ENCODE results near the gene CMTM6.
"Not testable (repeated sequence)": the region's sequence is repeated elsewhere in the genome, so short reads cannot be mapped to it uniquely, and the experiment has no call there.

CMTM6 gene

DNA sequence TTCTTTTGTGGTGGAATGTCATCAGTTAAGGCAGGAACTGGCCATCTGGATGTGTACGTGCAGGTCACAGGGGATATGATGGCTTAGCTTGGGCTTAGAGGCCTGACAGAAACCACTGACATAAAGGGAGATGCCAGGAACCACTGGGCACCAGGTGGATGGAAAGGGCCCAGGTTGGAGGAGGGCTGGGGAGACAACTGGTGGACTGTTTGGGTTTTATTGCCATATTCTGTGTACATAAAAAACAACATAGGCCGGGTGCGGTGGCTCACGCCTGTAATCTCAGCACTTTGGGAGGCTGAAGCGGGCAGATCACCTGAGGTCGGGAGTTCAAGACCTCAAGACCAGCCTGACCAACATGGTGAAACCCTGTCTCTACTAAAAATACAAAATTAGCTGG, 35.8 kb downstream of the CMTM6 start:
- DNase-seq (ENCODE audit: low spot score): not testable (repeated sequence)

DNA sequence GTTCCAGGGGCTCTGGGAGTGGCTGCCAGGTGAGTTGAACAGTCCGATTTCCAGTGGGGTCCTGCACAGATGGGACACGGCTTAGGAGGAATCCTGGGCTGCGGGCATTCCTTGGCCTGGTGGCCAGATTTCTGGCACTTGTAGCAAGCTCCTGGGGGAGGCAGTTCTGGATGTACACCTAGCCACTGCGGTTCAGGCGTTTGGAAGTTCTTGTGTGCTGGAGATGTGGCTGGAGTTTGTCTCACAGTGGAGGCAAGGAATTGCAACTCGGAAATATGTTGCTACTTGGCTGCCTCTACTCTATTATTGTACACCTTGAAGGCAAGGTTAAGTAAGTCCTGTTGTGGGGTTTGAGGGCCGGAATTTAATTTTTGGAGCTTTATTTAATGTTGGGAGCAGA, 37.9 kb downstream of the CMTM6 start:
- not testable (repeated sequence) for DNase-seq (ENCODE audit: low spot score)

DNA sequence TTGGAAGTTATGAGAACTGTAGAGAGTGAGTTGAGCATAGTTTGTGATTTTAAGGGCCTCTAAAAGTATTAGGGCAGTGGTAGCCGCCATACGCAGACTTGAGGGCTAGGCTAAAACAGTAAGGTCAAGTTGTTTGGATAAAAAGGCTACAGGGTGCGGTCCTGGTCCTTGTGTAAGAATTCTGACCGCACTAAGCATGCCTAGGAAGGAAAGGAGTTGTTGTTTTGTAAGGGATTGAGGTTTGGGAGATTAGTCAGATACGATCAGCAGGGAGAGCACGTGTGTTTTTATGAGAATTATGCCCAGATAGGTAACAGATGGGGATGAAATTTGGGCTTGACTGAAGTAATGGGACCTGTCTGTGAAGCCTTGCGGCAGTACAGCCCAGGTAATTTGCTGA, 39.2 kb downstream of the CMTM6 start:
- not testable (repeated sequence) for DNase-seq (ENCODE audit: low spot score)

DNA sequence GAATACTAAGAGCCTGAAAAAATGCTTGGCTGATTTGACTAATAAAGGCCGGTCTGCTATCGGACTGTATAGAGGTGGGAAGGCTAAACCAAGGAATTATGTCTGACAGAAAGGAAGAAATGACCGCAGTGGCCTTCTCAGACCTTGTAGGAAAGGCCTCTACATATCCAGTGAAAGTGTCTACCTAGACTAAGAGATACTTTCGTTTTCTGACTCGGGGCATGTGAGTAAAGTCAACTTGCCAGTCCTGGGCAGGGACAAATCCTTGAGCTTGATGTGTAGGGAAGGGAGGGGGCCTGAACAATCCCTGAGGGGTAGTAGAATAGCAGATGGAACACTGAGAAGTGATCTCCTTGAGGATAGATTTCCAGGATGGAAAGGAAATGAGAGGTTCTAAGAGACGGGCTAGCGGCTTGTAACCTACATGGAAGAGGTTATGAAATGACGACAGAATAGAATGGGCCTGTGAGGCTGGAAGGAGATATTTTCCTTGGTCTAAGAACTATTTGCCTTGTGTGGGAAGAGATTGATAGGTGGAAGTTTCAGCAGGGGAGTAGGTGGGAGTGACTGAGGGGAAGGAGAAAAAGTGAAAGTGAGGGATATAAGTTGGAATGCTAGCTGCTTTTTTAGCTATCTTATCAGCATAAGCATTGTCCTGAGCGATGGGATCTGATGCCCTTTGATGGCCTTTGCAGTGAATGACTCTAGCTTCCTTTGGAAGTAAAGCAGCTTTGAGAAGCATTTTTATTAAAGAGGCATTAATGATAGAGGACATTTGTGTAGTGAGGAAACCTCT, 40.3 kb downstream of the CMTM6 start:
- peak; percentile 11 for DNase-seq (ENCODE audit: low spot score)

DNA sequence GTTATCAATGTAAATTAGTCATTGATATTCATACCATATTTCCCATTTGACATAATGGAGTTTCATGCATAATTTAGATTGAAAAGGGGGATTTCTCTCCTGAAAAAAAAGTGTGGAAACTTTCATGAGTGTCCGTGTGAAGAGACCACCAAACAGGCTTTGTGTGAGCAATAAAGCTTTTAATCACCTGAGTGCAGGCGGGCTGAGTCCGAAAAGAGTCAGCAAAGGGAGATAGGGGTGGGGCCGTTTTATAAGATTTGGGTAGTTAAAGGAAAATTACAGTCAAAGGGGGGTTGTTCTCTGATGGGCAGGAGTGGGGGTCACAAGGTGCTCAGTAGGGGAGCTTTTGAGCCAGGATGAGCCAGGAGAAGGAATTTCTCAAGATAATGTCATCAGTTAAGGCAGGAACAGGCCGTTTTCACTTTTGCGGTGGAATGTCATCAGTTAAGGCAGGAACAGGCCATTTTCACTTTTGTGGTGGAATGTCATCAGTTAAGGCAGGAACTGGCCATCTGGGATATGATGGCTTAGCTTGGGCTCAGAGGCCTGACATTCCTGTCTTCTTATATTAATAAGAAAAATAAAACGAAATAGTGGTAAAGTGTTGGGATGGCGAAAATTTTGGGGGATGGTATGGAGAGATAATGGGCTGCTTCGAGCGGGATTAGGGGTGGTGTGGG, 41.7 kb downstream of the CMTM6 start:
- DNase-seq (ENCODE audit: low spot score): not testable (repeated sequence)

DNA sequence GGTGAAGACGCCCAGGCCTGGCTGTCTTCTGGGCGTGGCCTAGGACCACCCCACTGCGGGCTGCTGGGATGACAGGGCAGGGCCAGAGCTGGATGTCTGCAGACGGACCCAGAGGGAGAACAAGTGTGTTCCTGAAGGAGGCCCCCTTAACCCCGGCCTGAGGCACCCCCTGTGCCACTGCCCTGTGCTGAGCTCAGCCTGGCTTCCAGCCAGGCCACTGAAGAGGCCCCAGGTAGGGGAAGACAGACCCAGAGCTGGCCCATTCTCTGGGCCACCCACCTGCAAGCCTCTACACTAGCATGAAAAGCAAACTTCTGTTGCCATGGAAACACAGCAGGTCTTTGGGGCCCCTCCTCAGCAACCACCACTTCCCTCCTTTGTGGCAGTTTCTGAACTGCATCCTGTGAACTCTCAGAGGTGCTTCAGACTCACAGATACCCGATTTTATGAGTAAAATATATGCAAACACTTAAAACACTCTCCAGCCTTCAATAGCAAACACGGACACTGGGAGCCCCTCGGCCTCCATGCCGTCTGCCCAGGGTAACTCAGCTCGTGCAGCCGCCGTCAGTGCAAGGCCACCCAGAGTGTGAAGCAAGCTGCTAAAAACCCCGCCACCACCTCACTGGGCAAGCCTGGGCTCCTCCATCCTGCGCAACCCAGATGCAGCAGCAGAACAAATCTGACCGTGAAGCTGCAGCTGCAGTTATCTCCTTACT, 42.5 kb downstream of the CMTM6 start:
- DNase-seq (ENCODE audit: low spot score): no peak

DNA sequence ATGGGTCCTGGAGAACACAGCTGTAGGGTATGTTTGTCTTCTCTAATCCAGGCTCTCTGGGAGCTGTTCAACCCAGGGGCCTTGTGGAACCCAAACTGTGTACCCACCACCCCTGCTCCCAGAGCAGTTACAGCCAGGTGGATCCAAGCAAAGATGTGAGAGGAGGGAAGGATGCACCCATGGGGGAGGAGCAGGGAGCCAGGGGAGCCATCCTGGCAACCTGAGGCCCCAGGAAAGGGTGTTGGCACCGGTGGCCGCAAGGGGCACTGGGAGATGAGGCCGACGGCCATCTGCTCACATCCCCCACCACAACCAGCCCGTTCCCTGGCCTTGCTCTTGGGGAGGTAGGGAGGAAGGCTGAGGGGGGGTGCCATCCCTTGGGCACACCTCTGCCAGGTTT, 43.2 kb downstream of the CMTM6 start:
- DNase-seq (ENCODE audit: low spot score): no peak

DNA sequence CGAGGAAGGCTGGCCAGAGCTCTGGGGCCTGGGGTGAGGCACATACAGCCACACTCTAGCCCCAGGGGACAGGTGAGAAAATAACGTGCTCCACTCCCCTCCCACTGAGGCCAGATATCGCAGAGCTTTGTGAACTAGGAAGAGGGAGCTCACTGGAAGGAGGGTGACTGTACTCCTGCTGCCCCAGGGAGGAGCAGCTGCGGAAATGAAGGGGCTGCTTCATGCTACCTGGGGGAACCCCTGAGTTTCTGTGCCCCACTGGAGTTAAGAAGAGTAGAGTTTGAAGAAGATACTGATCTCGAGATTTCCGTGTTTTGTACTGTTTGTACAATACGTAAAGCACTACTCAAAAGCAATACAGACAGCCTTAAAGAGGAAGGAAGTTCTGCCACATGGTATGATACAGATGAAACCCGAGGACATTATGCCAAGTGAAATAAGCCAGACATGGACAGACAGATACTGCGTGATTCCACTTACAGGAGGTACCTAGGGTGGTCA, 44.6 kb downstream of the CMTM6 start:
- no peak for DNase-seq (ENCODE audit: low spot score)

DNA sequence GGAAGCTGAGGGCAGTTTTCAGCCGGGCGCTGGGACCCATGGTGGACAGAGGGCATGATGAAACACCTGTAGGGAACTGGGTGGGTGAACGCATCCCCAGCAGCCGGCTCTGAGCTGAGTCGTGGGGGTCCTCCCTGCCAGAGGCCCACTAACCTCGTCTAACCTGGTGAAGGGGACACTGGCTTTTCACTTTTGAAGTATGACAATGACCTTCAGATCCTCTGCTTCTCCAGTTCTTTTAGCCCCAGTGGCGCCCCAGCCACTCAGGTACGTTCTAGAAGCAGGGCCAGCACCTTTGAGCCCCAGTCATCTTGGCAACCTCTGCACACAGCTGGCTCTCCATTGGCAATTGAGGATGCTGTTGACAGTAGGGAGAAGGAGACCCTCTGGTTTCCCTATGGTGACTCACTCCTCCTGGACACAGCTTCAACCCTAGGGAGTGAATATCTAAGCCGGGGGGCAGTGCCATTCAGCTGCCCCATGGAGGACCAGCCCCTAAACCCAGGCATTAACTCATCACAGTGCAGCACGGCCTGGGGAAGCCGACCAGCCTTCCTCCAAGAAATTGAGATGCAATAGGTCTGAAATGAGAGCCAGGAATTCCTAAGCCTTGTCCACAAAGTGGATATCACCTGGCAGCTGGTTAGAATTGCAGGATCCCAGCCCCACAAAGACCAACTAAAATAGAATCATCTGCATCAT, 46.1 kb downstream of the CMTM6 start:
- DNase-seq (ENCODE audit: low spot score): no peak

DNA sequence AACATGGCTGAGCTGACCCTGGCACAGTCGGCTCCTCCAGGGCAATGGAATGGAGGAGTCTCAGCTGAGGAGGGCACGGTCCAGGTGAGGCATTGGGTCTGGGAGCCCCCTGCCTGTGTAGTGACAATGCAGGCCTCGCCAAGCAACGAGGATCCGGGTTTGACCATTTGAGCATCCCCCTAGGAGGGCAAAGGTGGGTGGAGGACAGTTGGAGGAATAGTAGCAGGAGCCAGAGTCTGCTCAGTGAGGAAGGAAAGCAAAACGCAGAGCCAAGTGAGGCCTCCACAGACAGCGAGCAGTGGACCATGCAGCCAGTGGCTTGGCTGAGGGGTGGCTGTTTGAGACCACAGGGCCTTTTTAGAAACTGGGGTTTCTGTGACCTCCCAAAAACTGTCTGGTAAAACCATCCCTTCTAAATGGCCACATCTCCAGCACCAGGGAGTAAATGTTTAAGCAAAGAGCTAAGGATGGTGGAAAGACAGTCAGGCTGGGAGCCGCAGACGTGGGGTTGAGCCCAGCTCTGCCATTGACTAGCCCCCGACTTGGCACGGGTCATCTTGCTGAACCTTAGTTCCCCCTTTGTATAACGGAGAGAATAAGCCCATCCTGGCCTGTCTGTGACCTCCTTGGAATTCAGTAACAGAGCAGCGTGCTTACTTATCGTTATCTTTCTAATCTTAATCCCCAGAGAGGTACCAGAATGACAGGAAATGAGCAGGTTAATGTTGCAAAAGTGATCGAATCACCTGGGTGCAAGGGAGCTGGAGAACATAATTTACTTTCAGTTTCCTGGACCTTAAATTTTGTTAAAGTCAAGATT, 46.8 kb downstream of the CMTM6 start:
- DNase-seq (ENCODE audit: low spot score): no peak

DNA sequence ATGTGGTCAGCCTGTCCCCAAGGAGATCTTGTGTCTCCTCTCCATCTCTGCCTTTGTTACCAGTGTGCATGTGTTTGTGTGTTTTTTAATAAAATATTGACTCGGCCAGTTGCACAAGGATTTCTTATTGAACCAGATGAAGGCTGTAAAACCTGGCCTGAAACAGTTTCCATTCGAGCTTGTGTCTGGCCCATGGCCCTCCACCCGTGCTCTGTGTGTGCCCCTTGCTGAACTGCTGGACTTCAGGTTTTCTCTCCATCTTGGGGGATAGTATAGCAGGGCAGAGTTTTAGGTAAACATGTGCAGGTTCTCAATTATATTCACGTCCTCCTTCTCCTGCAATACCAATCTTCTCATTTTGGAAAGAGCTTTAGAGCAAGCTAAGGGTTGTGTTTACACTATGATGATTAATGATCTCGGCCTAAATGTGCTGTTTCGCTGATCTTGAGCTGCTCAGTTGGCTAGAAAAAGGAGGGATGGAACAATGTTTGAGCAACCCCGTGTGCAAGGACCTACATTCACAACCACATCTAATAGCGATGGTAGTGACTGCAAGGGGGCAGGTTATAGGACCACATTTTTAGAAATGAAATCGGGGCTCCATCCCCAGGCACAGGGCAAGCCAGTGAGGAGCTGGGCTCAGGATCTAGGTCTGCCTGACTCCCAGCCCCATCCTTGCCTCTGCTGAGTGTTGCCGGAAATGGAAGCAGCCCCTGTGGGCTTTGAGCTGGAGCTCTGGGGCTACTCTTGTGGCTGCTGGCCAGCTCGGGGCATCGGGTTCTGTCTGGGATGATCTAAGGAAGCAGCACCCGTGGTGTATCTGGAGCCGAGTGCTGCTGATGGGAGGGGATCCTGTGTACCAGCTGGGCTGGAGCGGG, 47.7 kb downstream of the CMTM6 start:
- no peak for DNase-seq (ENCODE audit: low spot score)

DNA sequence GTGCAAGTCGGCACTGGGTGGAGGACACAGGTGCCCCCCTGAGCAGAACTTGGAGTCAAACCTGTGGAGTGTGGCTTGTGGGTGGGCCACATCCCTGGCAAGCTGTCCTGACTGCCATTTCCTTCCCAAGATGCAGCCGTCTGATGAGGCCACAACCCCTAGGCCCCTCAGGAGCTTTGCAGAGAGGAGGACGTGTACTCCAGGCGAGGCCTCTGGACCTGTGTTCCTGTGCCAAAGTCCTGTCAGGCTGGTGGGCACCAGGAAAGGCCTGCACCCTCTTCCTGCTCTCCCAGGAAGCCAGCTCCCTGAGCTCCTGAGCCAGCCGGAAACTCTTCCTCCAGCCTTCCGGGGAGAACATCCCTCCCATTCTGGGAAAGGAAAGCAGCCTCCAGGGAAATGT, 48.5 kb downstream of the CMTM6 start:
- no peak for DNase-seq (ENCODE audit: low spot score)

DNA sequence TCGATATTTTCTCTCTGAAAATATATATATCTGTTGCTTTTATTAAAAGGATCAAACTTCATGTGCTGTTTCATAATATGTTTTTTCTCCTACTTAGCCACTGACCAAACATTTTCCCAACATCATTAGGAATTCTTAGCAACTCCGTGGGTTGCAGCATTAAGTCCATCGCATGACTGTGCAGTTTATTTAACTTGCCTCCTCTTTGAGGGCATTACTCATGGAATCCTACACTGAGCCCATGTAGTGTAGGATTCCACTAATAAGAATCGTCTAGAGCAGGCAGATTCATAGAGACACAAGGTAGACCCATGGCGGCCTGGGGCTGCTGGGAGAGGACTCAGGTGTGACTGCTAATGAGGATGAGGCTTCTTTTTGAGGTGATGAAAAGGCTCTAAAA, 49.3 kb downstream of the CMTM6 start:
- DNase-seq (ENCODE audit: low spot score): no peak

DNA sequence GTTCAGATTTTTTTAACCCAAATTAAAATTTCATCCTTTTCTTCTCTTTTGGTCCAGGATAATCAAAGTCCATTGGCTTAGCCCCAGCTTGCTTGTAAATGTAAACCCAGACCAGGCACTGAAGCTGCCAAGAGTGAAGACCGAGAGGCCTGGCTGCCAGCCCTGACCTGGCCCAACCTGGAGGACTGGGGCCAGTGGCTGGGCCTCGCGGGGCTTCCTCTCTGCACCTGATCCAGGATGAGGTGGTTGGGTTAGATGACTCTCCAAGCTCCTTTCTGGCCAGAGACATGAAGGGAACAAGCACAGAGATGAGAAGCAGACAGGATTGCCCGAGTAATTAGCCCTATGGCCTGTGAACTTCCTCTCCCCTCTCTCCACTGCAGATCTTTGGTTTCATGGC, 50.6 kb downstream of the CMTM6 start:
- no peak for DNase-seq (ENCODE audit: low spot score)

DNA sequence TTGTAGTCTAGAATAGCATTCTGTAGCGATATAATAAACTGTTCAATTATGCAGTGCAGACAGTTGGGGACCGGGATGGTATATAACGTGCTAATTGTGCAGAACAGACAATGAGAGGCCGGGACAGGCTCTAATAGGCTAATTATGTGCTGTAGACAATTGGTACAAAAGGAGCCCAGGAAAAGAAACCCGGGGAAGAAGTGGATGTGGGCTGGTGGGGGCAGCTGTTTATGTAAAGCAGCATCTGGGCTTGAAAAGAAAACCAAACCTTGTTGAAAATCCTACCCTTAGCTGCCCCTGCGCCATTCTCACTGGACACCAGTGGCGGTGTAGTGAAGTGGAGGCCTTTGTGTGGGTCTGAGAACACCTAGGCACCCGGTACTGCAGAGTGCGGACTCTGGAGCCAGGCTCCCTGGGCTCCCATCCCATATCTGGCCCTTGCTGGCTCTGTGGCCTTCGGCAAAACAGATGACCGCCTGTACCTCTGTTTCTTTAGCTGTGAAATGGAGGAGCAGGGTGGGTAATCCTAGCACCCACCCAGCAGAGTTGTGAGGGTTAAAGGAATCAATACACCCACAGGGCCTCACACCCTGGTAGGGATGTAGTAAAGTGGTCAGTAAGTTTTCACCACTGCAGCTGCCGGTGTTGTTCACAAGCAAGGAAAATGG, 51.5 kb downstream of the CMTM6 start:
- no peak for DNase-seq (ENCODE audit: low spot score)

DNA sequence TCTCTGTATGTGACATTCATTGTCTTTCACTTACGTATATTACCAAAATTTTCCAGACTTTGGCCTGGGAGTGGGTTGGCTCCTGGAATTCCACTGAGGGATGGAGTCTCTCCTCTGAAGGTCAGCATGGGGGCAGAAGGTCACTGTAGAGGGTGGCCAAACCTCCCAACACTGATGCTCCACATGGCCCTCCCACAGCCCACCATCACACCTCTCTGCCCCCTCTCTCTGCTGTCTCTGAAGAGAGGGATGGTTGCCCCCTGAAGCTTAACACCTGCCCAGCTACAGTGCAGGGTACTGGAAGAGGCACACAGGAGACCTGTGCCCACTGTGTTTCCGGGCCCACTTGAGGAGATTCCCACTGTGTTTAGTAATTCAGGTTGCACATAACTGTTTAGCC, 52.2 kb downstream of the CMTM6 start:
- no peak for DNase-seq (ENCODE audit: low spot score)

DNA sequence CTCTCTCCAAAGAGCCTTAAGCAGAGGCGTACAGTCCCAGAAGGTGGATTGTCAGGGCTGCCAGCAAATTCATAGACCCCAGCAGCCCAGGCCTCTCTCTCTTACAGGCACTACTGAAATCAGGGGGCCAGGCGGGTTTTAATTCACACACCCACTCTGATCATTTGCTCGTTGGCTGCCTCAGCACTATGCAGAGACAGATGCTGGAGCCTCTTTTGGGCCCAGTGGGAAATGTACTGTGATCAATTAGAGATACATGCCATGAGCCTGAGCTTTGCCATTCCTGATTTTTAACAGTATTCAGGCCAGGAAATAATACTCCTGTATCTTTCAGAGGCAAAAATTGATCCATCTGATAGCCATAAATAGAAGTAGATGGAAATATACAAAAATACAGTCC, 53.0 kb downstream of the CMTM6 start:
- no peak for DNase-seq (ENCODE audit: low spot score)

DNA sequence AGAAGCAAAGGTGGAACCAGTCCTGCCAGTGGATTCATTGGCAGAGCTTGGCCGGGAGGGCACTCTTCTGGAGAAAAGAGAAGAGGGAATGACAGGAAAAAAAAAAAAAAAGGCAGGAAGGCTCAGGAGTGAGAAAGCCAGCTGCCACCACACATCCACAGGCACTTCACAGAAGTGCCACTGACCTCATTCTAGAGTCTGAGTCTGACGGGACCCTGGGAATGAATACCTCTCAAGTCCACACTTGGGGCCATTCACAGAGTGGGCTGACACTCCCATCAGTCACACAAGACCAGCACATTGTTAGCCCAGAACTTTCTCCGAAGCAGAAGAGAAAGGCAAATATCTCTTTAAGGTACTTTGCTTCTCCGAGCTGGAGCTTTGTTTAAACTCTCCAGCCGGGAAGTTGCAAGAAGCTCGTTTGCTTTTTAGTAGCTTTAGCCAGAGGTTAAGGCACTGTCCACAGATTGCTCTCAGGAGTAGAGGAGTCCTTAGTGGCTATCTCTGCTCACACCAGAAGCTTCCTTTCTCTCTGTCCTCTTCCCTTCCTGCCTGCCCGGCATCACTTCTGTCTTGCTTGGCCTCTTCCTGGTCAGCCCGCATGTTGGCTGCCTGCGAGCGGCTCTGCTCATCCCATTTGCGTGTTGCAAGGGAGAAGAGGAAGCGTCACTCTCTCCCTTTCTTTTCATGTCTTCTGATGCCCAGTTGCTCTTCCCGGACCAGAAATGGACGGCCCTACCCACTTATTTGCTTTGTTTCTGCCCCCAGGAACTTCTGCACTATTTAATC, 53.8 kb downstream of the CMTM6 start:
- DNase-seq (ENCODE audit: low spot score): no peak

DNA sequence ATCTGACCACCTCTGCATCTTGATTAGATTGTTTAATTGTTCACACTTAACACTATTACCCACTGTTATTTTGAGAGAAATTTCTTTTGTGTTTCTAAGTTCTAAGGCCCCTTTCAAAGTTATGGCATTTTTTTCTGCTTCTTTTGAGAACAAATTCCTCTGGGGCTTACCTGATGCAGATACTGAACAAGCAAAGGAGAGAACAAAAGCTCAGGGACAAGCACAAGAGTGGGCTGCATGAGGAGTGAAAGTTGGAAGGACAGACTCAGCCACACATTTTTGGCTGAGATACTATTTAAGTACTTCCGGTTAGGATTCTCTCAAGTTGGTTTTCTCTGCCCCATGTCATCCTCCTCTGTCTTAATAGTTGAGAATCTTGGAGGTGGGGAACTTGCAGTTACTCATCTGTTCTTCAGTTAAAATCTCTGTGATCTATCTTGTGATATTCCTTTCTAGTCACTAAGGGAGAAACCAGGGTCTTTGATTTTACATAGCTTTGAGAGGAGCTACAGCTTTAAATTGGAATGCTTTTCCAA, 54.7 kb downstream of the CMTM6 start:
- DNase-seq (ENCODE audit: low spot score): no peak

Measured in hematopoietic multipotent progenitor cell treated with erythropoietin and hydrocortisone succinate and interleukin-3 and kit ligand, for 15 days (in vitro differentiated cells).